Esophagus muscularis mucosa (tissue), 3 donors: Measurements from ENCODE around the gene TRPV3.

ENCODE experiments used
- CTCF ChIP-seq, 3 experiments: fragments of 200-600 bp in 2 of 3; fragments of 450-650 bp in 1 of 3; sonication (generic) in 2 of 3; IDR thresholded peaks; one replicate each; pipeline ENCODE4 v1.5.1; 2017 to 2019; ENCODE audit warnings: antibody characterized with exemption in 3 of 3, mild to moderate bottlenecking in 2 of 3, moderate library complexity in 1 of 3
- POLR2A ChIP-seq: fragments of 450-650 bp; IDR thresholded peaks from one replicate; pipeline ENCODE4 v1.6.1; 2017; ENCODE audit warnings: antibody characterized with exemption, moderate library complexity, mild to moderate bottlenecking, low read depth

- TF ChIP-seq POLR2A (no peak), CTCF (IDR thresholded peaks at IDR 0.05) (no peak)
These were observed 45.6 kb downstream of the TRPV3 start for GRCh38 chr17:3511852-3512504.
